Endothelial cell of umbilical vein (primary cell): ENCODE measurements around the gene PPP1R10. TPM values are rescaled to one million over a fixed set of nuclear protein-coding genes. Genes with fewer than 3 reads are reported as not detected.

ENCODE experiments used
- BruUV-seq: library from RNA; stranded (reverse); fragments of 400-500 nt; replicated peaks from 2 replicates; lab custom pipeline; 2021; lab: Mats Ljungman, UMichigan
- CTCF ChIA-PET: fragments of 300-600, 350-600 bp; sonication (Branson Sonifier 250); formaldehyde crosslinking; loops from one replicate; lab custom pipeline; 2021; ENCODE audit warnings: antibody characterized with exemption, inconsistent platforms; lab: Charles Lee
- POLR2A ChIA-PET: fragments of 300-600, 350-600 bp; sonication (Branson Sonifier 250); formaldehyde crosslinking; loops from one replicate; lab custom pipeline; 2021; ENCODE audit warnings: antibody characterized with exemption, inconsistent platforms; lab: Charles Lee
- DNase-seq: peaks from one replicate; pipeline ENCODE4 v3.0.0-alpha.2; 2011; ENCODE audit warnings: low read depth, low spot score
- FAIRE-seq: peaks from 2 replicates; lab custom pipeline; 2011; peaks lifted over from hg19 to GRCh38; lab: Jason Lieb, UNC
- H2AFZ ChIP-seq: 2 replicates; pipeline ENCODE4 v1.6.0; 2012; ENCODE audit warnings: low read depth, low read length, control low read depth, inconsistent platforms
- H3K27ac ChIP-seq: 2 replicates; pipeline ENCODE4 v1.5.1; 2011; ENCODE audit warnings: low read depth, mild to moderate bottlenecking, control low read depth, low read length, moderate library complexity; ENCODE audit not compliant: insufficient read depth
- H3K27me3 ChIP-seq, 2 experiments: 2 replicates each; pipeline versions ENCODE4 v1.6.0 to v1.6.1; 2011; ENCODE audit warnings: low read length in 2 of 2, mixed read lengths in 1 of 2; ENCODE audit not compliant: control insufficient read depth in 2 of 2, insufficient read depth in 2 of 2
- H3K36me3 ChIP-seq, 2 experiments: 2 replicates in 1 of 2; 3 replicates in 1 of 2; pipeline ENCODE4 v1.5.1; 2011; ENCODE audit warnings: low read length in 2 of 2, mild to moderate bottlenecking in 1 of 2, moderate library complexity in 1 of 2; ENCODE audit not compliant: control insufficient read depth in 2 of 2, insufficient read depth in 2 of 2; ENCODE audit errors: extremely low read depth in 1 of 2
- H3K4me1 ChIP-seq: 3 replicates; pipeline ENCODE4 v1.5.1; 2011; ENCODE audit warnings: mild to moderate bottlenecking, low read length; ENCODE audit not compliant: control insufficient read depth, insufficient read depth; ENCODE audit errors: extremely low read depth
- H3K4me2 ChIP-seq: 2 replicates; pipeline ENCODE4 v1.6.1; 2011; ENCODE audit warnings: low read length, control low read depth, mixed read lengths; ENCODE audit not compliant: insufficient read depth
- H3K4me3 ChIP-seq, 3 experiments: fragments of 200-600 bp in 1 of 3; sonication (generic), shearing (Covaris generic) in 1 of 3; replicated peaks in 1 of 3; 2 replicates each; pipeline ENCODE4 v1.5.1; 2011 to 2016; ENCODE audit warnings: control low read depth in 3 of 3, low read length in 3 of 3, mild to moderate bottlenecking in 2 of 3, inconsistent platforms in 1 of 3, low read depth in 1 of 3, moderate library complexity in 1 of 3; ENCODE audit not compliant: insufficient read depth in 1 of 3
- H3K79me2 ChIP-seq: 2 replicates; pipeline ENCODE4 v1.6.0; 2012; ENCODE audit warnings: low read length, inconsistent platforms; ENCODE audit not compliant: control insufficient read depth, insufficient read depth
- H3K9ac ChIP-seq: replicated peaks from 2 replicates; pipeline ENCODE3; 2011; ENCODE audit warnings: low read length, control low read depth; ENCODE audit not compliant: insufficient read depth; ENCODE audit errors: extremely low read depth
- H3K9me1 ChIP-seq: replicated peaks from 3 replicates; pipeline ENCODE4 v1.6.0; 2011; ENCODE audit warnings: mild to moderate bottlenecking, low read length; ENCODE audit not compliant: control insufficient read depth, insufficient read depth; ENCODE audit errors: extremely low read depth
- H3K9me3 ChIP-seq: replicated peaks from 2 replicates; pipeline ENCODE4 v1.5.1; 2012; ENCODE audit warnings: low read length, inconsistent platforms; ENCODE audit not compliant: control insufficient read depth, insufficient read depth
- H4K20me1 ChIP-seq: replicated peaks from 2 replicates; pipeline ENCODE3; 2011; ENCODE audit warnings: mild to moderate bottlenecking, low read length; ENCODE audit not compliant: control insufficient read depth, insufficient read depth; ENCODE audit errors: extremely low read depth
- EZH2 ChIP-seq: IDR thresholded peaks from 2 replicates; pipeline ENCODE4 v1.6.1; 2012; ENCODE audit warnings: borderline replicate concordance, low read depth, mild to moderate bottlenecking, moderate library complexity, low read length, inconsistent platforms; ENCODE audit not compliant: severe bottlenecking
- FOS ChIP-seq: IDR thresholded peaks from 2 replicates; pipeline ENCODE4 v1.6.1; 2011; ENCODE audit warnings: mild to moderate bottlenecking, low read length, moderate library complexity, borderline replicate concordance; ENCODE audit not compliant: insufficient read depth
- GATA2 ChIP-seq: IDR thresholded peaks from 2 replicates; pipeline ENCODE4 v1.7.0; 2011; ENCODE audit warnings: low read depth, mild to moderate bottlenecking, moderate library complexity, mixed read lengths, low read length; ENCODE audit not compliant: insufficient read length, insufficient read depth
- JUN ChIP-seq: IDR thresholded peaks from 2 replicates; pipeline ENCODE4 v1.6.1; 2011; ENCODE audit warnings: borderline replicate concordance, low read depth; ENCODE audit not compliant: insufficient read length, insufficient read depth
- MYC ChIP-seq: IDR thresholded peaks from one replicate; pipeline ENCODE4 v1.6.1; 2011; ENCODE audit warnings: mild to moderate bottlenecking, low read depth, low read length
- POLR2A ChIP-seq: IDR thresholded peaks from 2 replicates; pipeline ENCODE4 v1.6.1; 2012; ENCODE audit warnings: low read depth, mild to moderate bottlenecking, control low read depth, low read length
- POLR2AphosphoS5 ChIP-seq: IDR thresholded peaks from 2 replicates; pipeline ENCODE4 v1.6.1; 2012; ENCODE audit warnings: low read depth, mild to moderate bottlenecking, control low read depth, low read length, moderate library complexity; ENCODE audit not compliant: insufficient read depth
- dilution Hi-C: fragments of 300-500 bp; cut with MboI; formaldehyde crosslinking; loops from one replicate; pipeline ENCODE4 v1.15.0; 2019; ENCODE audit warnings: low sequenced_read_pairs; ENCODE audit not compliant: extremely low pct_ligation_motif_present
- intact Hi-C: fragments of 100-400 bp; cut with micrococcal nuclease; formaldehyde crosslinking; loops from one replicate; pipeline ENCODE4 v1.10.0; 2022
- polyA plus RNA-seq, 4 experiments: library from polyadenylated mRNA; depleted of rRNA in 3 of 4; stranded (reverse) in 3 of 4; unstranded in 1 of 4; fragments of >200 nt; gene quantifications; 2 replicates each; pipeline versions ENCODE4 v1.2.1 to v1.2.3, GENCODE V29; 2011 to 2012; ENCODE audit warnings: missing spikeins in 1 of 4
- total RNA-seq: library from RNA; stranded (reverse); gene quantifications from 2 replicates; pipeline ENCODE4 v1.2.3, GENCODE V29; 2021
- TF ChIP-seq, protein P1 (sequence below): IDR thresholded peaks from 2 replicates; pipeline ENCODE4 v1.6.1; 2011; ENCODE audit not compliant: insufficient read depth, insufficient read length
- TF ChIP-seq, protein P2 (sequence below), 2 donors: IDR thresholded peaks; 1 replicate in 1 of 2; 2 replicates in 1 of 2; pipeline ENCODE4 v1.5.1; 2011; ENCODE audit warnings: low read length in 2 of 2, mild to moderate bottlenecking in 2 of 2, moderate library complexity in 2 of 2, control low read depth in 1 of 2, inconsistent platforms in 1 of 2, low read depth in 1 of 2; ENCODE audit not compliant: insufficient read depth in 1 of 2; ENCODE audit errors: extremely low read depth in 1 of 2

The PPP1R10 gene
- total and polyA plus RNA-seq, 2 donors (not counting 3 experiments of a cell fraction or from before 2014, with no cell fraction given): 19.2 to 88.3 TPM

DNA sequence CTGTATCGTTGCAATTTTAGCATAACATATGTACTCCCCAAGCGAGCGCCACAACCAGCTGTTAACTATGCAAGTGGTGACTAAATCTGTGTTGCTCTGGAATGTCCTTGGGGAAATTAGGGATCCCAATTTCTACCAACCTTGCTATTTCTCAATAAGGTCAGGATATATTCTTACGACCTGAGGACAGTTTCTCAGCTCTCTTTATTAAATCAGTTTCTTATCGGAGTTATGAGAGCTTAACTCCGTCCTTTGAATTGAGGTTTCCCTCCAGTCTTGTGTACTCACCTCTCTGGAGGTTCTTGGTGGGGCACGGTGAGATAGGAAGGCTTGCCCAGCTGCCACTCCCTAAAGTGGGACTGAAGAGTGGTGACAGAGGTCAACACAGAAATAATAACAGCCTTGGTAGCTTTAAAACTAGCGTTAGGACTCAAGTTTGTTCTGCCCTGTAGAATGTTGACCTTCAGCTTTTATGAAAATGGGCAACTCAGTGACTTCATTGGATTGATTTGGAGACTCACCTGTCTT lies 1.3 kb upstream of the PPP1R10 start:
- Histone ChIP-seq H4K20me1 (no peaks in the 10 kb centered on the region), H3K27ac (peak overlapping the region; percentile 96), H3K4me2 (peak overlapping the region; percentile 84), H3K27me3 (no peaks in the 10 kb centered on the region), H3K36me3 (peaks cover 5 to 11% of the 10 kb centered on the region in 2 experiments), H3K4me1 (peaks cover 16% of the 10 kb centered on the region), H3K9me3 (no peaks in the 10 kb centered on the region), H3K79me2 (peaks cover 33% of the 10 kb centered on the region), H3K4me3 (peak overlapping the region; percentile 35 to 74 (median 73)), H3K9me1 (no peaks in the 10 kb centered on the region), H3K9ac (peak overlapping the region; percentile 95), H2AFZ (no peak overlapping the region)
- no peak for DNase-seq
- intact Hi-C loops (no loop called here), dilution Hi-C loops (no loop called here)
- BruUV-seq: no TSS peak
- TF ChIP-seq POLR2AphosphoS5: no peak
- TF ChIP-seq, protein P1, sequence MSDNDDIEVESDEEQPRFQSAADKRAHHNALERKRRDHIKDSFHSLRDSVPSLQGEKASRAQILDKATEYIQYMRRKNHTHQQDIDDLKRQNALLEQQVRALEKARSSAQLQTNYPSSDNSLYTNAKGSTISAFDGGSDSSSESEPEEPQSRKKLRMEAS: no peak
- no peak for TF ChIP-seq EZH2
- no peak for TF ChIP-seq JUN
- TF ChIP-seq POLR2A: no peak
- TF ChIP-seq, protein P2, sequence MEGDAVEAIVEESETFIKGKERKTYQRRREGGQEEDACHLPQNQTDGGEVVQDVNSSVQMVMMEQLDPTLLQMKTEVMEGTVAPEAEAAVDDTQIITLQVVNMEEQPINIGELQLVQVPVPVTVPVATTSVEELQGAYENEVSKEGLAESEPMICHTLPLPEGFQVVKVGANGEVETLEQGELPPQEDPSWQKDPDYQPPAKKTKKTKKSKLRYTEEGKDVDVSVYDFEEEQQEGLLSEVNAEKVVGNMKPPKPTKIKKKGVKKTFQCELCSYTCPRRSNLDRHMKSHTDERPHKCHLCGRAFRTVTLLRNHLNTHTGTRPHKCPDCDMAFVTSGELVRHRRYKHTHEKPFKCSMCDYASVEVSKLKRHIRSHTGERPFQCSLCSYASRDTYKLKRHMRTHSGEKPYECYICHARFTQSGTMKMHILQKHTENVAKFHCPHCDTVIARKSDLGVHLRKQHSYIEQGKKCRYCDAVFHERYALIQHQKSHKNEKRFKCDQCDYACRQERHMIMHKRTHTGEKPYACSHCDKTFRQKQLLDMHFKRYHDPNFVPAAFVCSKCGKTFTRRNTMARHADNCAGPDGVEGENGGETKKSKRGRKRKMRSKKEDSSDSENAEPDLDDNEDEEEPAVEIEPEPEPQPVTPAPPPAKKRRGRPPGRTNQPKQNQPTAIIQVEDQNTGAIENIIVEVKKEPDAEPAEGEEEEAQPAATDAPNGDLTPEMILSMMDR (IDR thresholded peaks at IDR 0.05; ENCODE audit: extremely low read depth in 1 of 2, insufficient read depth in 1 of 2, low read depth in 1 of 2, low read length in 2 of 2): no peak
- TF ChIP-seq MYC: no peak
- TF ChIP-seq GATA2: no peak
- TF ChIP-seq FOS: no peak
- ChIA-PET POLR2A (interaction anchor here (0.7 kb wide), 1 partner anchor 13 kb away, joined by 8 read pairs; no protein-coding TSS in a partner anchor), CTCF (interaction anchor here (0.7 to 1.6 kb wide), 4 partner anchors 47 to 113 kb away, joined by 3 to 17 read pairs (median 4); no protein-coding TSS in a partner anchor)
- no peak for FAIRE-seq
